GM21786 (cell line): ENCODE results near the gene ZNF581.
A peak's percentile ranks its signal among the peaks of the same experiment; 100 is the strongest.

ENCODE experiments used
- ATAC-seq: cut with Tn5 transposase; IDR thresholded peaks from one replicate; pipeline ENCODE4 v1.9.1; 2021; ENCODE audit not compliant: unreplicated experiment

ZNF581 gene

GRCh38 chr19:55611300-55611982 is 32.0 kb upstream of the ZNF581 start:
- ATAC-seq = no peak

DNA sequence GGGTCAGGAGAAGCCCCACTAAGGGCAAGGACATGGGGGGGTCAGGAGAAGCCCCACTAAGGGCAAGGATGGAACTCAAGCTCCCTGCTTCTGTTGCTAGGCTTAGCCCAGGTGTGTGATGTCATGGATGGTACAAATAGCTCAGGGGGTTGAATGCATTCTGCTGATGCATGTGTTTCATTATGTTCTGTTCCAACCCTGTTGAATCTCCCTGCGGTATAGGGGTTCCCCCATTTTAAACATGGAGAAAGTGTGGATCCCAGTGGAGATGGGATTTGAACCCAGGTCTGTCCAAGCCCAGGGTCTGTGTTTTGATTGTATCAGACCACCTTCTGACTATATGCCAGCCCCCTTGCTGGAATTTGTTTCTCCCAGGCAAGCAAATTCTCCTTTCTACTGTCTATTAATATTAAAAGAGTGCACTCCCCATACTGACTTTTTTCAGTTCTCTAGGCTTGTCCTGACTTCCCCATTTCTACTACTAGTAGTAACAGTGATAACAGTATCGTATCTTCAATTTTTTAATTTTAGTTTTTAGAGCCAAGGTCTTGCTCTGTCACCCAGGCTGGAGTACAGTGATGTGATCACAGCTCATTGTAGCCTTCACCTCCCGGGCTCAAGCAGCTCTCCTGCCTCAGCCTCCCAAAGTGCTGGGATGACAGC is 31.3 kb upstream of the ZNF581 start:
- ATAC-seq = no peak

DNA sequence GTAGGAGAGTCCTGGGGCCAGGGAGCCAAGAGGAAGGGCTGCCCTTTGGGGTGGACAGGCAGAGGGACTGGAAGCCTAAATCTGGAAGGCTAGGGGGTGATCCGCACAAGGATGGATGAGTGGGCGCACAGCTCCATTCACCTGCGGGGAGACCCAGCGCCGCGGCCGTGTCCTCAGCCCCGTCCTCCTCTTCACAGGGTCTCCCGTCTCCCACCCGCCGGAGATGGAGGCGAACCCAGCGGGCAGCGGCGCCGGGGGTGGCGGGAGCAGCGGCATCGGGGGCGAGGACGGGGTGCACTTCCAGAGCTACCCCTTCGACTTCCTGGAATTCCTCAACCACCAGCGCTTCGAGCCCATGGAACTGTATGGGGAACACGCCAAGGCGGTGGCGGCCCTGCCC is 30.1 kb upstream of the ZNF581 start:
- no peak for ATAC-seq

- no peak for ATAC-seq
These were observed 29.3 kb upstream of the ZNF581 start for GRCh38 chr19:55613930-55614710.

DNA sequence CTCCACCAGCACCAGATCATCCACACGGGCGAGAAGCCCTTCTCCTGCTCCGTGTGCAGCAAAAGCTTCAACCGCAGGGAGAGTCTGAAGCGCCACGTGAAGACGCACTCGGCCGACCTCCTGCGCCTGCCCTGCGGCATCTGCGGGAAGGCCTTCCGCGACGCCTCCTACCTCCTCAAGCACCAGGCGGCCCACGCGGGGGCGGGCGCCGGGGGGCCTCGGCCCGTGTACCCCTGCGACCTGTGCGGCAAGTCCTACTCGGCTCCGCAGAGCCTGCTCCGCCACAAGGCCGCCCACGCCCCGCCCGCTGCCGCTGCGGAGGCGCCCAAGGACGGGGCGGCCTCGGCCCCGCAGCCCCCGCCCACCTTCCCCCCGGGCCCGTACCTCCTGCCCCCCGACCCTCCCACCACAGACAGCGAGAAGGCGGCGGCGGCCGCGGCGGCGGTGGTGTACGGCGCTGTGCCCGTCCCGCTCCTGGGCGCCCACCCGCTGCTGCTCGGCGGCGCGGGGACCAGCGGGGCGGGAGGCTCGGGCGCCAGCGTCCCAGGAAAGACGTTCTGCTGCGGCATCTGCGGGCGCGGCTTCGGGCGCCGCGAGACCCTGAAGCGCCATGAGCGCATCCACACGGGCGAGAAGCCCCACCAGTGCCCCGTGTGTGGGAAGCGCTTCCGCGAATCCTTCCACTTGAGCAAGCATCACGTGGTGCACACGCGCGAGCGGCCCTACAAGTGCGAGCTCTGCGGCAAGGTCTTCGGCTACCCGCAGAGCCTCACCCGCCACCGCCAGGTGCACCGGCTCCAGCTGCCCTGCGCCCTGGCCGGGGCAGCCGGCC is 28.5 kb upstream of the ZNF581 start:
- no peak for ATAC-seq

- ATAC-seq = no peak
These were observed 27.7 kb upstream of the ZNF581 start for GRCh38 chr19:55615543-55616394.

GRCh38 chr19:55616395-55616875 is 27.0 kb upstream of the ZNF581 start:
- ATAC-seq = no peak

DNA sequence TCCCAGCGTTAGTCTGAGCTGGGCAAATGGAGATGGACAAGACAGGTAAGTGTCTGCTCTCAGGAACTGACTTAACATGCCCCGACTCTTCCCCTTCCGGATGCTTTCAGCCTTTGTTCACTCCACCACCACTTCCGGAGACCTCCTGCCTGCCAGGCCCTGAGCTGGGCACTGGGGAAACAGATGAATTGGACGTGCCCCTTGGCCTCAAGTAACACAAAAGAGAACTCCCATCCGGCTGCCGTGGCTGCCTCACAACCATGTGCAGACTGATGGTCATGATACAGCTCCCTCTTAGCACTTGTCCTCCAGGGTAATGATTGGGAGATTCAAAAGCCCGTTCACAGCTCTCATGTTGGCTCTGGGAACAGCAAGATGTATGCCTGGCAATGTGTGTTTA is 26.0 kb upstream of the ZNF581 start:
- ATAC-seq = no peak

DNA sequence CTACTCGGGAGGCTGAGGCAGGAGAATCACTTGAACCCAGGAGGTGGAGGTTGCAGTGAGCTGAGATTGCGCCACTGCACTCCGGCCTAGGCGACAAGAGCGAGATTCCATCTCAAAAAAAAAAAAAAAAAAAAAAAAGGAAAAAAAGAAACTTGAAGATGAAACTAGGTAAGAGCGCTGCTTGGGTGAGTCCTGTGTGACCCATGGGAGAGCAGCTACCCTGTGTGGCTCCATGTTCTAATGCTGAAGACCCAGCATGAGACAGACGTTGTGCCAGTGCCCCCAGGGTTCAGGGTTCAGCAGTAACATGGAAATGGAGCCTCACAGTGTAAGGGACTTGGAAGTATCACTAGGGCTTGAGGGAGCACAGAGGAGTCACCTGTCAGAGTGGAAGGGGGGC is 25.0 kb upstream of the ZNF581 start:
- ATAC-seq = no peak

DNA sequence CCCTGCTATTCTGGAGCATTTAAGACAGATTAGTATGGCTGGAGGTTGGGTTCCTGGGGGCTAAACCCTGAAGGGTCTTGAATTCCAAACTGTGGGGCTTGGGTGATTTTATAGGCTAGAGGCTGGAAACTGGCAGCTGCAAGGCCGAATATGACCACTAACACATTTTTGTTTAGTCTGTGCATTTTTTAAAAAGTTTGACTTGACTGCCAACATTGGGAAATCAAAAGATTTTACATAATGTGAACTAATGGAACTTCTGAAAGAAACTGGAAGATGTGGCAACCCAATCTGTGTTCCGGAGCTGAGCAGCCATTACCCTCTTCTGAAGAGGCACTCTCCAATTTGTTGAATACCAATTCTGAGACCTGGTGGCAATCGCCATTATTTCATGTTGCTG is 24.2 kb upstream of the ZNF581 start:
- no peak for ATAC-seq

DNA sequence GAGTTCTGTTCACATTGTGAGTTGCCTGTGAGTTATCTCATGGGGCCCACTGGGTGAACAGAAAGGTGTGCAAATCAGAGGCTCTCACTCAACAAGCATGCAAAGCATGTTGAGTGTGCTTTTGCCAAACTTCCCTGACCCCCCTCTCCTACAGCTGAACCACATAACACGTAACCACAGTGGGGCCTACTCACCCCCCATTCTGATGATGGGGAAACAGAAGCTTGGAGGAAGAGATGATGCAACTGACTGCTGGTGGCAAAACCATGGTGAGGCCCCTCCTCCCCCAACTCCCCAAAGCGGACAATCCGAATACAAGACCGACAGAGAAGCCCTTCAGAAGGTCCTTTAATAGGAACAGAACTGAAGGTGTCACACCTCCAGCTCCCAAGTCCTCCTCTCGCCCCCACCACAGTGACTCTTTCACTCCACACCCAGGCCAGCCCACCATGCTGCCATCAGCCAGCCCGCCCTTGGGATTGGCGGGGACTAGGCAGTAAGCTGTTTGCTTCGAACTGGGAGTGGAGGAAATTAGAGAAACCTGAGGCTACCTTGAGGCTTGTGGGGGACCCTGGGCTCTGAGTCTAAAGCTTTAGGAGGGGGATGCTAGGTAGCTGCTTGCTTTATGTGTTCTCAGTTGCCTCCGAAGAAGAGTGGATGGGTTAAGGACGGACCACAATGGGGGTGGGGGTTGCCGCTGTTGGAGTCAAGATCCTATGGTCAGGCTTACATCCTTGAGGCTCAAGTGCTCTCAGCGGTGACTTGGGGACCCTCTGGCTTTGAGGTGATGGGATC is 22.8 kb upstream of the ZNF581 start:
- no peak for ATAC-seq

DNA sequence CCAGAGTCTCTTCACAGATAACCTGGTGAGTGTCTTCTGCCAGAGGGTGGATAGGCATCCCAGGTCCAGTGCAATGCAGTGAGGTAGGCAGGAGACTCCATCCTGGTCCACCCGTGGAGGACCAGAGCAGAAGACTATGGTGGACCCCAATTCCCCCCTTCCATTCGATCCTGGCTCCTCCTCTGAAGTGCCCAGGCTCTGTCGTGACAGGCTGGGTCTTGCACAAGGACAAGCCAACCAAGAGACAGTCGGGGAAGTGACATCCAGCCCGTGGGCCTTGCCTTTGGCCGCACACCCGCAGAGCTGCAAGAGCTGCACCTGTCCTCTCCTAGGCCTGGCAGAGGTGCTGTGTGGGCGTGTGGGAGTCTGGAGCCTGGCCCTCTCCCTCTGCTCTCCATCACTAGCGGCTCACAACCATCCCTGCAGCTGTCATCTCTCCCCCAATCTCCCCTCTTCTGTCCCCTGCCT is 22.2 kb upstream of the ZNF581 start:
- ATAC-seq = no peak

DNA sequence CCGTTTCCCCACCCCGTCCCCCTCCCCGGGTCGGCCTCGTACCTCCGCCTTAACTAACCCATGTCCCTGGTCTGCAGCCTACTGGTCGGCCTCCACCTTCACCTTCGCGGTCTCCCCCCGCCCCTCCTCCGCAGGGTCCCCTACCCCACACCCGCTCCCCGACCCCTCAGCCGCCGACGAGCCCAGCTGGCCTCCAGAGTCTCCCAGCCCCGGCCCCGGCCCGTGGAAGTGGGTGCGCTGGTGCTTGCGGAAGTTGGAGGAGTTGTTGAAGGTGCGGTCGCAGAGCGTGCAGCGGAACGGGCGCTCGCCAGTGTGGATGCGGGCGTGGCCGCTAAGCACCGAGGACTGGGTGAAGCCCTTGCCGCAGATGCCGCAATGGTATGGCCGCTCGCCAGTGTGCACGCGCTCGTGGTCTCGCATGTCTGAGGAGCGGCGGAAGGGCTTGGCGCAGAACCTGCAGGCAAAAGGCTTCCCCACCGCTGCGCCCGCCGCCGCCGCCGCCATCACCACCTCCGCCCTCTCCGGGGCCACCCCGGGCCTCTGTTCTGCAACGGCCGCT is 21.7 kb upstream of the ZNF581 start:
- ATAC-seq = no peak

DNA sequence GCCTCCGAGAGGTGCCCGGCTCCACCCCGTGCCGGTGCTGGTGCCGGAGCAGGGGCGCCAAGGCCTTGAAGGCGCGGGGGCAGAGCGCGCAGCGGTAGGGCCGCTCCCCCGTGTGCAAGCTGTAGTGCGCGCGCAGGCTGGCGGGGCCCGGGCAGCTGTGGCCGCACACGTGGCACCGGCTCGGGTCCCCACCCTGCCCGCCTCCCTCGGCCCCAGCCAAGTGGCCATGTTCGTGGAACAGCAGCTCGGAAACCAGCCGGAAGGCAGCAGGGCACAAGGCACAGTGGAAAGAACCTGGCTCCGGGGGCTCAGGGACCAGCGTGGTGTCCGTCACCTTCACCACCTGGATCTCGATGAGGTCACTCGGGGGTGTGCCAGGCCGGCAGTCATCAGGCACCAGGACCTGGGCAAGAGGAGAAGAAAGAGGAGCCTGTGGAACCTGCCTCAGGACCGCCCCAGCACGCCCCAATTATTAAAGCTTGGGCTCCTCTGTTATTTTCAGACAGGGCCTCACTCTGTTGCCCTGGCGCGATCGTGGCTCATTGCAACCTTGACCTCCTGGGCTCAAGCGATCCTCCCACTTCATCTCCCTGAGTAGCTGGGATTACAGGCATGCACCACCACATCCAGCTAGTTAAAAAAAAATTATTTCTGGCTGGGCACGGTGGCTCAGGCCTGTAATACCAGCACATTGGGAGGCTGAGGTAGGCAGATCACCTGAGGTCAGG is 21.0 kb upstream of the ZNF581 start:
- ATAC-seq = no peak

DNA sequence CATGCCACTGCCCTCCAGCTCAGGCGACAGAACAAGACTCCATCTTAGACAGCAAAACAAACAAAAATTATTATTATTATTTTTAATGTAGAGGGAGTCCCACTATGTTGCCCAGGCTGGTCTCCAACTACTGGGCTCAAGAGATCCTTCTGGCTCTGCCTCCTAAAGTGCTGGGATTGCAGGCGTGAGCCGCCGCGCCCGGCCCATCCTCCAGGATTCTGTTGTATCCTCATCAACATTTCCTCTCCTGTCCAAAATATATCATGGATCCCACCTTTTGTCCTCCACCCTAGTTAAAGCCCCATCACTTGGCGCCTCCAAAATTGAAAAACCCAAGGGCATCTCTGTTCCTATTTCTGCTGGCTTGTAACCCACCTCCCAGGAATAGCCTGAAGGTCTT is 20.3 kb upstream of the ZNF581 start:
- no peak for ATAC-seq

- ATAC-seq = no peak
These were observed 19.9 kb upstream of the ZNF581 start for GRCh38 chr19:55623561-55623960.

- peak; percentile 69 for ATAC-seq
These were observed 19.1 kb upstream of the ZNF581 start, which contains the start of gene ZNF784 for GRCh38 chr19:55624109-55625003. ZNF784 (minus strand) TSS chr19:55624566; CDS start chr19:55624561, 5 bp downstream.
